Small intestine (tissue), 16 donors: ENCODE data around the gene CCT3. TPM values are rescaled to one million over a fixed set of nuclear protein-coding genes. Genes with fewer than 3 reads are reported as not detected.

Experiments used
- DNase-seq, 2 donors: peaks; one replicate each; pipeline versions ENCODE4 v3.0.0 to v3.0.0-alpha.2; 2013
- FAIRE-seq: peaks from 2 replicates; lab custom pipeline; 2012; peaks lifted over from hg19 to GRCh38; lab: Jason Lieb, UNC
- H3K27ac ChIP-seq, 3 donors: one replicate each; pipeline ENCODE4 v1.5.1; 2013; ENCODE audit warnings: low read length in 2 of 3, mild to moderate bottlenecking in 2 of 3, control low read depth in 1 of 3, inconsistent platforms in 1 of 3, low read depth in 1 of 3, moderate library complexity in 1 of 3
- H3K27me3 ChIP-seq, 3 donors: one replicate each; pipeline ENCODE4 v1.6.1; 2013; ENCODE audit warnings: low read length in 3 of 3, inconsistent platforms in 1 of 3; ENCODE audit not compliant: control insufficient read depth in 3 of 3, insufficient read depth in 3 of 3
- H3K36me3 ChIP-seq, 3 donors: one replicate each; pipeline ENCODE4 v1.6.1; 2013; ENCODE audit warnings: low read length in 3 of 3, inconsistent platforms in 1 of 3, low read depth in 1 of 3, mild to moderate bottlenecking in 1 of 3, moderate library complexity in 1 of 3; ENCODE audit not compliant: control insufficient read depth in 3 of 3, insufficient read depth in 2 of 3
- H3K4me1 ChIP-seq, 3 donors: one replicate each; pipeline ENCODE4 v1.6.1; 2013; ENCODE audit warnings: low read length in 2 of 3, inconsistent platforms in 1 of 3, low read depth in 1 of 3, mild to moderate bottlenecking in 1 of 3, moderate library complexity in 1 of 3; ENCODE audit not compliant: control insufficient read depth in 3 of 3, insufficient read depth in 2 of 3
- H3K4me3 ChIP-seq, 3 donors: one replicate each; pipeline ENCODE4 v1.5.1; 2013; ENCODE audit warnings: low read length in 3 of 3, control low read depth in 1 of 3, inconsistent platforms in 1 of 3, low read depth in 1 of 3, mild to moderate bottlenecking in 1 of 3, moderate library complexity in 1 of 3
- H3K9me3 ChIP-seq, 2 donors: one replicate each; pipeline ENCODE4 v1.6.1; 2013; ENCODE audit warnings: low read depth in 1 of 2, low read length in 1 of 2; ENCODE audit not compliant: control insufficient read depth in 2 of 2, insufficient read depth in 1 of 2
- WGBS, 3 donors: extraction: QIAGEN DNeasy Blood & Tissue Kit; methylation state at CpG; one replicate each; pipeline ENCODE4 v1.1.7; 2013; 5-methylcytosine and 5-hydroxymethylcytosine counted together
- long read RNA-seq, 10 donors: transcript quantifications; one replicate each; lab custom pipeline, GENCODE V29; 2026
- polyA plus RNA-seq, 4 donors: library from polyadenylated mRNA; stranded (reverse) in 3 of 4; unstranded in 1 of 4; fragments of 200-250 nt in 3 of 4; fragments of 120-200 nt in 1 of 4; gene quantifications; one replicate each; pipeline versions ENCODE4 v1.2.1 to v1.2.3, GENCODE V29; 2013
- donor health status: healthy with polysubstance abuse.
- donor health status: control.
- donor health status: control.
- donor health status: Bipolar disorder and iron deficiency.
- donor health status: healthy.

CCT3 gene
- polyA plus RNA-seq = 100 to 1,000 TPM; 113 to 187 (median 155) TPM
- long read RNA-seq, donor 1 = 0 reads
- long read RNA-seq, donor 2, transcript CCT3-201 (14 exons, 2,150 nt) = major isoform, 30 of 38 reads
- long read RNA-seq, donor 2, partial matches to known transcripts = 7 of 38 reads
- long read RNA-seq, donor 2, other reads (novel, unspliced or antisense) = 0 of 38 reads
- long read RNA-seq, donor 3, transcript CCT3-201 (14 exons, 2,150 nt) = major isoform, 9 of 41 reads
- long read RNA-seq, donor 3, partial matches to known transcripts = 32 of 41 reads
- long read RNA-seq, donor 3, other reads (novel, unspliced or antisense) = 0 of 41 reads
- long read RNA-seq, donor 4, partial matches to known transcripts = 0 of 2 reads
- long read RNA-seq, donor 4, other reads (novel, unspliced or antisense) = 0 of 2 reads
- long read RNA-seq, donor 5, transcript CCT3-201 (14 exons, 2,150 nt) = major isoform, 6 of 34 reads
- long read RNA-seq, donor 5, partial matches to known transcripts = 28 of 34 reads
- long read RNA-seq, donor 5, other reads (novel, unspliced or antisense) = 0 of 34 reads
- long read RNA-seq, donor 6, transcript CCT3-201 (14 exons, 2,150 nt) = major isoform, 30 of 53 reads
- long read RNA-seq, donor 6, partial matches to known transcripts = 22 of 53 reads
- long read RNA-seq, donor 6, other reads (novel, unspliced or antisense) = 0 of 53 reads
- long read RNA-seq, donor 7 = 0 reads
- long read RNA-seq, donor 8, partial matches to known transcripts = 0 of 4 reads
- long read RNA-seq, donor 8, other reads (novel, unspliced or antisense) = 0 of 4 reads
- long read RNA-seq, donor 9, partial matches to known transcripts = 0 of 4 reads
- long read RNA-seq, donor 9, other reads (novel, unspliced or antisense) = 0 of 4 reads
- long read RNA-seq, donor 10, transcript CCT3-201 (14 exons, 2,150 nt) = major isoform, 54 of 87 reads
- long read RNA-seq, donor 10, partial matches to known transcripts = 30 of 87 reads
- long read RNA-seq, donor 10, other reads (novel, unspliced or antisense) = 0 of 87 reads

GRCh38 chr1:156338180-156338976 lies at the start of gene CCT3, which contains the start of gene TSACC:
CCT3 (minus strand) TSS chr1:156338292; CDS start chr1:156338184, 108 bp downstream.
TSACC (plus strand) TSS chr1:156338526; CDS start chr1:156339758, 1,232 bp downstream.
- peaks cover 0 to 6% (median 3%) of the 10 kb centered on the region in 3 donors for H3K4me1 ChIP-seq
- no peaks in the 10 kb centered on the region for H3K9me3 ChIP-seq
- H3K27ac ChIP-seq = peak within 1 kb of the TSS; percentile 24 to 89 (median 76)
- H3K36me3 ChIP-seq = peaks cover 2 to 12% (median 3%) of the 10 kb centered on the region in 3 donors
- H3K4me3 ChIP-seq = peak within 1 kb of the TSS; percentile 69 to 85 (median 78)
- FAIRE-seq (no peak), DNase-seq (peak; percentile 100)
- H3K27me3 ChIP-seq = no peaks in the 10 kb centered on the region
- 0% methylated on average over 46 to 47 of the region's 47 CpGs for WGBS, 3 donors

- peaks cover 0 to 68% (median 21%) of the 10 kb centered on the region in 3 donors for H3K27me3 ChIP-seq
- no peaks in the 10 kb centered on the region for H3K9me3 ChIP-seq
- H3K36me3 ChIP-seq = peaks cover 0 to 15% (median 0%) of the 10 kb centered on the region in 3 donors
- no peak for DNase-seq
- no peak overlapping the region for H3K27ac ChIP-seq
- WGBS, 3 donors = 32 to 52% (median 48%) methylated on average over 15 of the region's 15 CpGs
- no peak for FAIRE-seq
- peaks cover 0 to 9% (median 0%) of the 10 kb centered on the region in 3 donors for H3K4me1 ChIP-seq
- no peak overlapping the region for H3K4me3 ChIP-seq
These were observed 49.7 kb upstream of the CCT3 start for GRCh38 chr1:156387870-156388173.

- no peak overlapping the region for H3K4me3 ChIP-seq
- peaks cover 0 to 62% (median 21%) of the 10 kb centered on the region in 3 donors for H3K27me3 ChIP-seq
- FAIRE-seq = no peak
- no peaks in the 10 kb centered on the region for H3K9me3 ChIP-seq
- no peak overlapping the region for H3K27ac ChIP-seq
- no peak for DNase-seq
- H3K4me1 ChIP-seq = peaks cover 0 to 9% (median 0%) of the 10 kb centered on the region in 3 donors
- 76 to 87% (median 77%) methylated on average over 8 of the region's 8 CpGs for WGBS, 3 donors
- peaks cover 0 to 21% (median 0%) of the 10 kb centered on the region in 3 donors for H3K36me3 ChIP-seq
These were observed 49.1 kb upstream of the CCT3 start for GRCh38 chr1:156386949-156387869.

DNA sequence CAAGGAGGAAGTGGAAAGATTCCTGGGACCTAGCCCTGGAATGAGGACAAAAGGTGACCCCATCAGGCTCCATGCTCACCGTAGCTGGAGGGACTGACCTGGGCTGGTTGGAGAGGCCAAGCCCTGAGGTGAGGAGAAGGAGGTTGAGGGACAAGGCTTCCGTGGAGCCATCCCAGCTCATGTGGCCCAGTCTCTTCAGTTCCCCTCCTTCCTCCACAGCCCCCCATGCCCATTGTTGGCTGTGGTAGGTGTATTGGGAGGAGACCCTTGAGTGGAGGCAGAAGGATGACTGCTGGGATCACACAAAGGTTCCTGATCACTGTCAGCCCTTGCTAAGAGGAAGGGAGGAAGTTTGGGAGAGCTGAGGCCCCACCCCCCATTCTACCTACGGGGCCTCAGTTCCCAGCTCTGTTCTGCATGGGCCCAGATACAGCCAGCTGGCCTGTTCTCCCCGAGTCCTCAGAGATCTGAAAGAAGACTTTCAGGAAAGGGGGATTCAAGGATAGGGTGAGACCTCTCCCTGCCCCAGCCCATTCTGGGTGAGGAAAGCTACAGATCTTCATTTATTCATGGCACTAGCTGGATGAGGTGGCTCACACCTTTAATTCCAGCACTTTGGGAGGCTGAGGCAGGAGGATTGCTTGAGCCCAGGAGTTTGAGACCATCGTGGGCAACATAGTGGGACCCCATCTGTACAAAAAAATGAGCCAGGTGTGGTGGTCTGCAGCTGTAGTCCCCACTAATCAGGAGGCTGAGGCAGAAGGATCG lies 48.2 kb upstream of the CCT3 start:
- Histone ChIP-seq H3K27me3 (peaks cover 0 to 53% (median 21%) of the 10 kb centered on the region in 3 donors), H3K36me3 (peaks cover 0 to 28% (median 0%) of the 10 kb centered on the region in 3 donors), H3K9me3 (no peaks in the 10 kb centered on the region), H3K27ac (no peak overlapping the region), H3K4me1 (peaks cover 0 to 9% (median 0%) of the 10 kb centered on the region in 3 donors), H3K4me3 (no peak overlapping the region)
- FAIRE-seq = no peak
- no peak for DNase-seq
- WGBS, 3 donors = 73 to 84% (median 75%) methylated on average over 6 of the region's 6 CpGs

GRCh38 chr1:156385534-156386031 lies 47.5 kb upstream of the CCT3 start:
- no peak overlapping the region for H3K27ac ChIP-seq
- 6 to 10% (median 6%) methylated on average over 9 of the region's 9 CpGs for WGBS, 3 donors

DNA sequence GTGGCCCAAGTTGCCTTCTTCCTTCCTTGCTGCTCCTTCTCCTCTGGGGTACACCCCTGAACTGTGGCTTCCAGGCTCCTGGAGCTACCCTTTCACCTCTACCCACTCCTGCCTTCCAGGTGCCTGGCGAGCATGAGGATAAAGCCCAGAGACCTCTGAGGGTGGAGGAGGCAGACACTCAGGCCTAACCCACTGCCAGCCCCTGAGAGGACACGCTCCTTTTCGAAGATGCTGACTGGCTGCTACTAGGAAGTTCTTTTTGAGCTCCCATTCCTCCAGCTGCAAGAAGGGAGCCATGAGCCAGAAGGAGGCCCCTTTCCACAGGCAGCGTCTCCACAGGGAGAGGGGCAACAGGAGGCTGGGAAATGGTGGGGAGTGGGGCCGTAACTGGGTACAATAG lies 46.6 kb upstream of the CCT3 start:
- Histone ChIP-seq H3K4me1 (peaks cover 0 to 16% (median 0%) of the 10 kb centered on the region in 3 donors), H3K27me3 (peaks cover 0 to 37% (median 17%) of the 10 kb centered on the region in 3 donors), H3K27ac (no peak overlapping the region), H3K4me3 (no peak overlapping the region), H3K9me3 (no peaks in the 10 kb centered on the region), H3K36me3 (peaks cover 0 to 31% (median 0%) of the 10 kb centered on the region in 3 donors)
- DNase-seq (no peak), FAIRE-seq (no peak)
- WGBS, 3 donors = 89 to 95% (median 93%) methylated on average over 5 of the region's 5 CpGs

More at GRCh38 chr1:156385534-156386031, 47.5 kb upstream of the CCT3 start:
- H3K36me3 ChIP-seq = peaks cover 0 to 31% (median 0%) of the 10 kb centered on the region in 3 donors
- peaks cover 0 to 46% (median 21%) of the 10 kb centered on the region in 3 donors for H3K27me3 ChIP-seq
- H3K9me3 ChIP-seq = no peaks in the 10 kb centered on the region
- H3K4me1 ChIP-seq = peaks cover 0 to 9% (median 0%) of the 10 kb centered on the region in 3 donors
- no peak overlapping the region for H3K4me3 ChIP-seq
- DNase-seq (peak; percentile 52 to 71), FAIRE-seq (no peak)
